GM18511 (cell line): ENCODE measurements around the gene CTSS.
"Not testable (repeated sequence)": the region's sequence is repeated elsewhere in the genome, so short reads cannot be mapped to it uniquely, and the experiment has no call there.

Experiments
- ATAC-seq: cut with Tn5 transposase; IDR thresholded peaks from one replicate; pipeline ENCODE4 v1.9.1; 2021; ENCODE audit warnings: mild to moderate bottlenecking, moderate library complexity; ENCODE audit not compliant: unreplicated experiment

CTSS gene

DNA sequence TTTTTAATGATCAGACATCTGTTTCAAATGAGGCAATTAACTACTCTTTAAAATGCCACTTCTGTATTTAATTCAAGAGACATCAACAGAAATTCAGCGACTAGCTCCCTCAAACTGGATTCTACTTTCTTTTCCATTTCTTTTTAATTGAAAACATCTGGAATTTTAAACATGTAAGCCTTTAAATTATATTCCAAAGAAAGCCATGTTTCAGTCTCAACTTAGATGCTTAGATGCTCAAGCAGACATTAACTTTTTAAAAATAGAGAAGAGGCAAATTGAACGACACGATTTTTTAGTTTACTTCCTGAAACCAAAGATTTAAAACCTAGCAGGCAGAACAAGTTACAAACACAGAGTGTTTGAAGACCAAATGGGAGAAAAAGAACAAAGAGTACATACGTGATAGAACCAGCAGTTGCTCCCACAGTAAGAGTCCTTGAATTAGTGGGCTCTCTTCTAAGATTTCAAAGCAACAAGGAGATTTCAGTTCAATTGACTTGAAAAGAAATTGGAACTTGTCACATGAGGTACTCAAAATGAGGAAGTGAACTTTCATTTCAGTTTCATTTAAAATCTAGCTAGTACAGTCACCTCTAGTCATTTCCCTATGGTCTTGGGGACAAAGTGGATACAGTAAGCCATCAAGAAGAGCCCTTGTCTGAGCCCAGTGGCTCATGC is at the start of gene CTSS:
Gene CTSS, minus strand, starts transcription at position 483 of the 681 bp plus-strand sequence. CDS start 1,015 bp downstream, outside the sequence.
- ATAC-seq = peak; percentile 86

DNA sequence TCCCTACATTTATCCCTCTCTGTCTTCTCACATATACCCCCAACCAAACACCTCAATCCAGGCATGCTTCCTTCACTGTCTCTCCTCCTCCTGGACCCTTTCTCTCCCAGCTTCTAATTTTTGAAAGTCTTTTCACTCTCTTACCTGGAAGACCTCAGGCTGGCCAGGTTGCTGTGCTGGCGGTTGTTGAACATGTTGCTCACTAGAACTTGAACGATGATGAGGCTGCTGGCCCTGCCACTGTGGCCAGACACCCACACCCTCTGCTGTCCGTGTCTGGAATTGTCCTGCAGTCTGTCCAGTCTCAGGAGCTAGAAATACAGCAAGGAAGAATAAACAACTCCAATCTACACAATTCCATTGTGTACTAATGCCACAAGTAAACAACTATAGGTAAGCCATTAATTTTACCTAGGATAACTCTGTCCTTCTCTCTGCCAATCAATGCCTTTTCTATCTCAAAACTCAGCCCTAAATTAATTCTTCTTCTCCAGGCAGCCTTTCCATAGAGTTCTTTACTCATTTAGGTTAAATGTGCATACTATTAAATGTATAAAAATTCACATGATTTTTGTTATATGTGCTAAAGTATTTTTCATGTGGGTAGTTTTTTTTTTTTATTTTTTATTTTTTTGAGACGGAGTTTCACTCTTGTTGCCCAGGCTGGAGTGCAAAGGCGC is 47.6 kb upstream of the CTSS start:
- no peak for ATAC-seq

- ATAC-seq = no peak
Observed at GRCh38 chr1:150810958-150811659, 45.5 kb upstream of the CTSS start.

DNA sequence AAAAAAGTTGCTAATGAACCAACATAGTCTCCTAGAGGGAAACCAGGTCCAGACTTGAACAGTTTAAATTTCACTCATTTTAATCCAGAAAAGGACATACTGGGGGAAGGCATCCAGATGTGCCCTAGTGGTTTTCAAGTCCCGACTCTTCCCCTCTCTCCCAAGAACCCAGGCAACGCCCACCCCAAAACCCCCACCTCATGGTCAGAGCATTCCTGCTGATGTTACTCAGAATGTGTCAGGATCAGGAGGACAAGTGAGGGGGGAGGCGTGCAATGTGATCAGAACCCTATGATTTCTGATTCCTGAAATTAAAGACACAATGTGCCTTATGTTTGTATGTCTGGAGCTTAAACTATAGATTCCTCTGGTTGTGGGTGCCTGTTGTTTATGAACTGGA is 44.1 kb upstream of the CTSS start:
- no peak for ATAC-seq

- no peak for ATAC-seq
Observed at GRCh38 chr1:150808846-150809245, 43.3 kb upstream of the CTSS start.

GRCh38 chr1:150808121-150808520 is 42.5 kb upstream of the CTSS start, which contains the start of gene CTSK:
Gene CTSK (minus strand): TSS chr1:150808260. CDS start chr1:150806805, 1,455 bp downstream.
- ATAC-seq = no peak

DNA sequence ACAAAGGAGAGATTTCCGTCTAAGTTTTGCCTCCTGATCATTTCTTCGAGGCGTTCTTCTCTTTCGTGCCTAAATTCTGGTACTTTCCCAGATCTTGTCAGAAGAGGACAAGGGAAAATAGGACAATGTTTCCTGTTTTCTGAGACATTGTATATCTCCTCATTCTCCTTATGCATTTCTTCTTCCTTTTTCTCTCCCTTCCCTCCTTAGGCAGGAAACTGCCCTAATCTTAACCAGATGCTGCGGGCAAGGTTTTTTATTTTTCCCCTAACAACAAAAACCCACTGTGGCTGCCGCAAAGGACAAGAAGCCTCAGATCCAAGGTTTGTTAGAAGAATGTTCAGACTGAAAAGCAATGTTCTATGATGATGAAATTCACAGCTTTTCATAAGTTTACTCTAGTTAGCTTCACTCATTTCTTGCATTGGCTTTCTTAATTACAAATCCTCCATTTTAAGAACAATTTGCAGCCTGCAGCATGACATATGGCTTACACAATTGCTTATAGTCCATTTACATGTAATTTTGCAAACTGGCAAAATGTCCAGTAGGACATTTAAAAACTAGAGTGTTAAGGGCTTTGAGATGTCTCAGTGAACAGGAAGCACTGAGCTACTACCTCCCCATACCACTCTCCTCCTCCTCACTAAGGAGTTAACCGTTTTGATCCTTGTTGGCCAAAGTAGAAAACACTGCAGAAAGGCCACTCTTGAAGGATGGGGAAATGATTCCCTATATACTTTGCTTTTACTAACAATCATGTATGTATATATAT is 41.9 kb upstream of the CTSS start:
- ATAC-seq = no peak

DNA sequence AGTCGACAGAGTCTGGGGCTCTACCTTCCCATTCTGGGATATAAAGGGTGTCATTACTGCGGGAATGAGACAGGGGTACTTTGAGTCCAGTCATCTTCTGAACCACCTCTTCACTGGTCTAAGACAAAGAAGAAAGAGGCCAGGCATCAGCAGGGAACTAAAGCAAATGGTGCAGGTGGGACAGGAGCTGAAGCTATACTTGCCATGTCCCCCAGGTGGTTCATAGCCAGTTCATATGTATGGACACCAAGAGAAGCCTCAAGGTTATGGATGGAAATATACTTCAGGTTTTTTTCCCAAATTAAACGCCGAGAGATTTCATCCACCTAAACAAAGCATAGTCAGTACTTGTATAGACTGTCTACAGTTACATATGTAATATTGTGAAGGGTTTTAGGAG is 40.3 kb upstream of the CTSS start:
- ATAC-seq = no peak

DNA sequence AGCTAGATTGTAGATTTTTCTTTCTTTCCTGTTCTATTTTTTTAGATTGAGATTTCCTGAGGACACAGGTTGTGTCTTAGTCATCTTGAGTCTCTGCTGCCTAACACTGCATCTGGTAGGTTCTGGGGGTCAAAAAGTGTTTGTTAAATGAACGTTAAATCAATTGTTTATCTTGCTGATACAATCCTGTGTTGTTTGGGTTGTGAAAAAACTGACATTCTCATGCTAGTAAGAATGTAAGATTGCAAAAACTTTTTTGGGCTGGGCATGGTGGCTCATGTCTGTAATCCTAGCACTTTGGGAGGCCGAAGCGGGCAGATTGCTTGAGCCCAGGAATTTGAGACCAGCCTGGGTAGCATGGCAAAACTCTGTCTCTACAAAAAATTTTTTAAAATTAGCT is 39.1 kb upstream of the CTSS start:
- no peak for ATAC-seq

GRCh38 chr1:150799089-150799488 is 33.5 kb upstream of the CTSS start:
- ATAC-seq = no peak

- no peak for ATAC-seq
Observed at GRCh38 chr1:150798525-150798924, 32.9 kb upstream of the CTSS start.

- no peak for ATAC-seq
Observed at GRCh38 chr1:150796374-150796773, 30.8 kb upstream of the CTSS start.

- not testable (repeated sequence) for ATAC-seq
Observed at GRCh38 chr1:150793778-150794177, 28.2 kb upstream of the CTSS start.

DNA sequence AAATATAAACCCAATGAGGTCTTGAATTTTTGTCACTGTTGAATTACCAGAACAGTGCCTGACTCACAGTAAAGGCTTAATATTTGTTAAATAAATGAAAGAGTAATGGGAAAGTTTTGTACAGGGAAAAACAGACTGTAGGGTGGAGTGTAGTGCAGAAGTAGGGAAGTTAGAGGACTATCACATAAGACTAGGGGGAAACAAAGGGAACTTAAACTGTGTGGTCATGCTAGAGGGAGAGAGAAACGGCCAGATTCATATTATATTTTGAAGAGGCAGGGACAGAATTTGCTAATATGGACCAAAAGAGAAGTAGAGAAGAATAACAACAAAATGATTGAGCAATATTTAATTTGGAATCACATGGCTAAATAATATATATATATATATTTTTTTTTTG is 27.6 kb upstream of the CTSS start:
- no peak for ATAC-seq

DNA sequence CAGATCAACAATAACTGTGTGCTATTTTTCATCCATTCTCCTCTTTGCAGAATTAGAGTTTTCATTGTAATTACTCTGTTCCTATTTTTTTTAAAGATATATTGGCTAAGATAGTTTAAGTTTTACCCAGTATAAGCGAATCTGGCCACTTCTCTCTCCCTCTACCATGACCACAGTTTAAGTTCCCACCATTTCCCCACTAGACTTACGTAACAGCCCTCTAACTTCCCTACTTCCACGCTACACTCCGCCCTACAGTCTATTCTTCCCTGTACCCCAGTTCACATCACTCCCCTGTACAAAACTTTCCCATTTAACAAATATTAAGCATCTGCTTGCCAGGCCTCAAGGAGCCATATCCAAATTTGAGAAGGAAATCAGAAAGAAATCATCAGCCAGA is 26.0 kb upstream of the CTSS start:
- no peak for ATAC-seq

GRCh38 chr1:150789396-150789795 is 23.8 kb upstream of the CTSS start:
- no peak for ATAC-seq

- ATAC-seq = no peak
Observed at GRCh38 chr1:150788946-150789345, 23.4 kb upstream of the CTSS start.

GRCh38 chr1:150787455-150787854 is 21.9 kb upstream of the CTSS start:
- ATAC-seq = no peak

GRCh38 chr1:150780510-150780909 is 14.9 kb upstream of the CTSS start:
- ATAC-seq = no peak

DNA sequence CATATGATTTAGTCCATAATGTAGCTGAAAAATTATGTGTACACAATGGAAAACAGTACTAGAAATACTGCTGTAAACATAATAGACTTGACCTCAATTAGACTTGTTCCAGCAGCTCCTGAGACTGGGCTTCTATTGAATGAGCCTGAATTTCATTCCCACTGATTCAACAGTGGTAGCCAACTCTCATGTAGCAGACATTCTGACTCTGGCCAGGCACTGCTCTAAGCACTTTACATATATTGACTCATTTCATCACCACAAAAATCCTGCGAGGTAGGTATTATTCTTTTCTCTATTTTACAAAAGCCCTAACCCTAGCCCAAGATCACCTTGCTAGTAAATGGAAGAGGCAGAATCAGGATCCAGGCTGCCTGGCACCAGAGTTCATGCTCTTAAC is 12.8 kb upstream of the CTSS start:
- no peak for ATAC-seq

GRCh38 chr1:150777544-150777943 is 12.0 kb upstream of the CTSS start:
- no peak for ATAC-seq
